Measurements from ENCODE around the gene MRPL52. TPM values are rescaled to one million over a fixed set of nuclear protein-coding genes. Genes with fewer than 3 reads are reported as not detected.

Gene MRPL52
- total RNA-seq, 1 experiment from 2014 or later, result 65.1 TPM

DNA sequence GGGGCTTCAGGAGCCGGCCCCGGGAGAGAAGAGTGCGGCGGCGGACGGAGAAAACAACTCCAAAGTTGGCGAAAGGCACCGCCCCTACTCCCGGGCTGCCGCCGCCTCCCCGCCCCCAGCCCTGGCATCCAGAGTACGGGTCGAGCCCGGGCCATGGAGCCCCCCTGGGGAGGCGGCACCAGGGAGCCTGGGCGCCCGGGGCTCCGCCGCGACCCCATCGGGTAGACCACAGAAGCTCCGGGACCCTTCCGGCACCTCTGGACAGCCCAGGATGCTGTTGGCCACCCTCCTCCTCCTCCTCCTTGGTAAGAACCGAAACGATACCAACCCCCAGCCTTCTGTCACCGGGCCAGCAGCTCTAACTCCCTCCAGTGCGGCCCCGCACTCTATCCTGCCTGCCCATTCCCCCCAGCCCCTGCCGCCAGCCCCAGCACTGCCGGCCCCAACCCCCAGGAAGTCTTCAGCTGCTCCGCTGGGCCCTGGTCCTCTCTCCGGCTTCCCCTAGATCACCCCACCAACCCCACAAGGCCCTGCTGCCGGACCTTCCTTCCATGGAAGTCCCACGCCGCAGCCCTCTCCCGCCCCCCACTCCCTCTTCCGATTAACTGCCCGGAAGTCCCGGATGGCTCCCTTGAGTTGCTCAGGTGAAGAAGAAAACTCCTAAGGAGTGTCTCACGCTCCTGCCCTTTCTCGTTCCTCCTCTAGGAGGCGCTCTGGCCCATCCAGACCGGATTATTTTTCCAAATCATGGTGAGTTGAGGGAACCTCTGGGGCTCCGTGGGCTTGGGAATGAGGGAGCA is 42.5 kb downstream of the MRPL52 start:
- Histone ChIP-seq H3K27me3 (no peaks in the 10 kb centered on the region), H3K4me1 (peaks cover 4% of the 10 kb centered on the region; the same call in 1 of the 2 replicates), H3K4me3 (peak overlapping the region; percentile 71), H3K9me3 (replicated peaks) (no peaks in the 10 kb centered on the region), H3K27ac (peak overlapping the region; percentile 3; the same call in 1 of the 2 replicates), H3K36me3 (no peaks in the 10 kb centered on the region)
- DNase-seq, result peak; percentile 78 to 94

DNA sequence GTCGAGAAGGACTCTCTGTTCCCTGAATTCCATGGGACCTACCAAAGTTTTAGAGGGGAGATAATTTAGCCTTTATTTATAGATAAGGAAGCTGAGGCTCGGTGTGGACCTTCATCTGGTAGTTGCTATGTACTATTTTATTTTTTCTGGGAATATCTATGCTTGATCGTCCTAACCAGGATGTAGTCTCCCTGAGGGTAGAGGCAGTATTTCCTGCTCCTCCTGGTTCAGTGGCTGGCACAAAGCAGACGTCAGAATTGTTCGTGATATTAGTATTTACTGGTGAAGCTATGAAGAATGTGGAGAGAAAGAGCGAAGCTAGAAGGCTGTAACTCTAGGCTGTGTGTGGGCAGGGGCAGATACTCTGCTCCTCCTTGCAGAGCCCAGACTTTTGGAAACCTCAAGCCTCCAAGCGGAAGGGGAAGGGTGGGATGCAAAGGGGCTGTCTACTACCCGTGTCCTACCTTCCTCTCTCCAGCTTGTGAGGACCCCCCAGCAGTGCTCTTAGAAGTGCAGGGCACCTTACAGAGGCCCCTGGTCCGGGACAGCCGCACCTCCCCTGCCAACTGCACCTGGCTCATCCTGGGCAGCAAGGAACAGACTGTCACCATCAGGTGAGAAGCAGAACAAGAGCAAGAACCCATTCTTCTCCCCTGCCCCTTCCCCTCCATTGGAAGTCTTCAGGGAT is 43.3 kb downstream of the MRPL52 start:
- Histone ChIP-seq H3K4me3 (peak overlapping the region; percentile 71), H3K27me3 (no peaks in the 10 kb centered on the region), H3K27ac (peak overlapping the region; percentile 3; the same call in 1 of the 2 replicates), H3K36me3 (no peaks in the 10 kb centered on the region), H3K4me1 (peaks cover 4% of the 10 kb centered on the region; the same call in 1 of the 2 replicates), H3K9me3 (replicated peaks) (no peaks in the 10 kb centered on the region)
- no peak for DNase-seq

DNA sequence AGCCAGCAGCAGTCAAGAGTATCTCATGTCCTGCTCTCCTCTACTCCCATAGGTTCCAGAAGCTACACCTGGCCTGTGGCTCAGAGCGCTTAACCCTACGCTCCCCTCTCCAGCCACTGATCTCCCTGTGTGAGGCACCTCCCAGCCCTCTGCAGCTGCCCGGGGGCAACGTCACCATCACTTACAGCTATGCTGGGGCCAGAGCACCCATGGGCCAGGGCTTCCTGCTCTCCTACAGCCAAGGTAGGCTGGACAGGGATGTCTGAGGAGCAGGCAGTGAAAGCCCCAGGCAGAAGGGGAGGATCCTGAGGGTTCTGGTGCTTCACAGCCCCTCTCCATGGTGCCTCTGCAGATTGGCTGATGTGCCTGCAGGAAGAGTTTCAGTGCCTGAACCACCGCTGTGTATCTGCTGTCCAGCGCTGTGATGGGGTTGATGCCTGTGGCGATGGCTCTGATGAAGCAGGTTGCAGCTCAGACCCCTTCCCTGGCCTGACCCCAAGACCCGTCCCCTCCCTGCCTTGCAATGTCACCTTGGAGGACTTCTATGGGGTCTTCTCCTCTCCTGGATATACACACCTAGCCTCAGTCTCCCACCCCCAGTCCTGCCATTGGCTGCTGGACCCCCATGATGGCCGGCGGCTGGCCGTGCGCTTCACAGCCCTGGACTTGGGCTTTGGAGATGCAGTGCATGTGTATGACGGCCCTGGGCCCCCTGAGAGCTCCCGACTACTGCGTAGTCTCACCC is 45.5 kb downstream of the MRPL52 start:
- Histone ChIP-seq H3K36me3 (no peaks in the 10 kb centered on the region), H3K27ac (no peak overlapping the region)

GRCh38 chr14:22875748-22876319 is 46.1 kb downstream of the MRPL52 start:
- Histone ChIP-seq H3K36me3 (no peaks in the 10 kb centered on the region), H3K4me3 (no peak overlapping the region), H3K9me3 (replicated peaks) (no peaks in the 10 kb centered on the region), H3K4me1 (peaks cover under 1% of the 10 kb centered on the region), H3K27me3 (no peaks in the 10 kb centered on the region), H3K27ac (no peak overlapping the region)
- no peak for DNase-seq

More for the DNA sequence above, 45.5 kb downstream of the MRPL52 start:
- Histone ChIP-seq H3K4me1 (peaks cover 4% of the 10 kb centered on the region), H3K27me3 (no peaks in the 10 kb centered on the region), H3K4me3 (no peak overlapping the region), H3K9me3 (replicated peaks) (no peaks in the 10 kb centered on the region)
- DNase-seq, result no peak

DNA sequence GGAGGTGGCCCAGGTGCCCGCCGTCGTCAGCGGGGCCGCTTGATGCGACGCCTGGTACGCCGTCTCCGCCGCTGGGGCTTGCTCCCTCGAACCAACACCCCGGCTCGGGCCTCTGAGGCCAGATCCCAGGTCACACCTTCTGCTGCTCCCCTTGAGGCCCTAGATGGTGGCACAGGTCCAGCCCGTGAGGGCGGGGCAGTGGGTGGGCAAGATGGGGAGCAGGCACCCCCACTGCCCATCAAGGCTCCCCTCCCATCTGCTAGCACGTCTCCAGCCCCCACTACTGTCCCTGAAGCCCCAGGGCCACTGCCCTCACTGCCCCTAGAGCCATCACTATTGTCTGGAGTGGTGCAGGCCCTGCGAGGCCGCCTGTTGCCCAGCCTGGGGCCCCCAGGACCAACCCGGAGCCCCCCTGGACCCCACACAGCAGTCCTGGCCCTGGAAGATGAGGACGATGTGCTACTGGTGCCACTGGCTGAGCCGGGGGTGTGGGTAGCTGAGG is 47.4 kb downstream of the MRPL52 start:
- DNase-seq, result no peak
- no peaks in the 10 kb centered on the region for H3K36me3 ChIP-seq
- H3K27ac ChIP-seq, result no peak overlapping the region
- H3K9me3 ChIP-seq (replicated peaks), result no peaks in the 10 kb centered on the region
- H3K4me1 ChIP-seq, result no peaks in the 10 kb centered on the region; the same call in none of the 2 replicates
- no peak overlapping the region for H3K4me3 ChIP-seq
- H3K27me3 ChIP-seq, result no peaks in the 10 kb centered on the region

GRCh38 chr14:22878271-22879246 is 48.9 kb downstream of the MRPL52 start:
- Histone ChIP-seq H3K4me1 (peaks cover 4% of the 10 kb centered on the region), H3K36me3 (no peaks in the 10 kb centered on the region), H3K27ac (no peak overlapping the region), H3K9me3 (replicated peaks) (no peaks in the 10 kb centered on the region), H3K27me3 (no peaks in the 10 kb centered on the region), H3K4me3 (no peak overlapping the region)
- peak; percentile 28 to 32 for DNase-seq

DNA sequence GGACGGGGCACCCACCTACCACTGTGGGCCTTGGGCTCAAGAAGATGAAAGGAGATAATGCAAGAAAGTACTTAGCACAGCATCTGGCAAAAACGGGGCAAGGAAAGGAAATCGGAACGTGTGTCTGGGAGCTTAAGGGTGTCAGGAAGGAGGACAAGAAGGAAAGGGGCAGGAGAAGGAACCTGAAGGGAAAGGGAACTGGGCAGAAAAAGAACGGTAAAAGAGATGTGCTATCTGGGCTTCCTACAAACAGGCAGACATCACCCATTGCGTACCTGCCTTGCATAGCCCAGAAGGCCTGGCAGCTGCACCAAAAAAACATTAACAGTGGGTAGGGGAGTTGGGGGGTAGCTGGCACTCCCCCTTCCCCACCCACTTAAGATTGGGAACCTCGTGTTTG is 52.4 kb downstream of the MRPL52 start:
- Histone ChIP-seq H3K4me3 (no peak overlapping the region), H3K27ac (no peak overlapping the region), H3K9me3 (replicated peaks) (no peaks in the 10 kb centered on the region), H3K4me1 (peaks cover 4% of the 10 kb centered on the region), H3K27me3 (no peaks in the 10 kb centered on the region), H3K36me3 (no peaks in the 10 kb centered on the region)
- DNase-seq, result no peak

DNA sequence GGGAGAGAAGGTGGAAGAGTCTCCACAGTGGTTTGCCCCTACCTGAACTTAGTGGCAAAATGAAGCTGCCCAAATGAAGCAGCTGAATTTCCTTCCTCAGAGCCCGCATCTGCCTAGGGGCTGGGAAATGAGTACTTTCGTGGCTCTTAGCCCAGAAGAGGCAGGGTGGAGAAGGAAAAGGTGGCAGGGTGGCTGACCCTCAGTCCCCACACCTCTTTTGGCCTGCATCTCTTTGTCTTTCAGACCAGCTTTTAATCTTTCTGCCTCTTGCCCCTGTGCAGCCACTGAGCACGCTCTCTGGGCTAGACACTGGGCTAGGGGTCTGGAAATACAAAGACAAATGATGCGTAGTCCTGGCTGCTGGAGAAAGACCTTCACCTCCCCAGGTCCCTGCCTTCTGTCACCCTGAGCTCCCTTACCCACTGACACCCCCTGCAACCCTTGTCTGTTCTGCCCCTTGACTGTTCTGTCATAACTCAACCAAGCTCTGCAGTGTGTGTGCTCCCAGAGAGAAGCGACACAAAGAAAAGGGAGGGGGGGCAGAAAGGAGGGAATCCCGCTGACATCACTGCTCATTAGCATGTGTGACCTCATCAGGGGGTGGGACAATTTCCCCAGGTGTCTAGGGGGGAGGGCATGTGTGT is 53.0 kb downstream of the MRPL52 start:
- peak; percentile 54 to 60 for DNase-seq
- no peaks in the 10 kb centered on the region for H3K27me3 ChIP-seq
- H3K4me3 ChIP-seq, result no peak overlapping the region
- H3K27ac ChIP-seq, result no peak overlapping the region
- H3K36me3 ChIP-seq, result no peaks in the 10 kb centered on the region
- peaks cover 4% of the 10 kb centered on the region for H3K4me1 ChIP-seq
- no peaks in the 10 kb centered on the region for H3K9me3 ChIP-seq (replicated peaks)

- Histone ChIP-seq H3K4me3 (no peak within 1 kb of the TSS), H3K36me3 (no peaks in the 10 kb centered on the region), H3K4me1 (peaks cover 4% of the 10 kb centered on the region), H3K27ac (no peak within 1 kb of the TSS), H3K27me3 (no peaks in the 10 kb centered on the region), H3K9me3 (replicated peaks) (no peaks in the 10 kb centered on the region)
- DNase-seq, result peak in 1 of 2 experiments; percentile 29
Measured at GRCh38 chr14:22883173-22883976, 53.7 kb downstream of the MRPL52 start, which contains the start of gene REM2. REM2 (plus strand) TSS chr14:22883222; CDS start chr14:22883288, 66 bp downstream.

GRCh38 chr14:22884076-22884737 is 54.5 kb downstream of the MRPL52 start:
- Histone ChIP-seq H3K36me3 (no peaks in the 10 kb centered on the region), H3K4me3 (no peak overlapping the region), H3K9me3 (replicated peaks) (no peaks in the 10 kb centered on the region), H3K27ac (no peak overlapping the region), H3K27me3 (no peaks in the 10 kb centered on the region), H3K4me1 (peaks cover 4% of the 10 kb centered on the region; the same call in 1 of the 2 replicates)
- no peak for DNase-seq

Data from SJCRH30 (cell line).